SH-SY5Y (cell line): ENCODE results near the gene DOK7.

Source experiments
- GATA2 ChIP-seq: IDR thresholded peaks from 2 replicates; pipeline ENCODE4 v1.6.1; 2011; ENCODE audit warnings: mild to moderate bottlenecking, low read depth, low read length
- GATA3 ChIP-seq: IDR thresholded peaks from 2 replicates; pipeline ENCODE4 v1.6.1; 2011; ENCODE audit warnings: low read depth, mild to moderate bottlenecking, low read length, moderate library complexity

DOK7 gene

GRCh38 chr4:3523146-3523627, 60.1 kb downstream of the DOK7 start:
- no peak for TF ChIP-seq GATA2
- TF ChIP-seq GATA3: no peak

DNA sequence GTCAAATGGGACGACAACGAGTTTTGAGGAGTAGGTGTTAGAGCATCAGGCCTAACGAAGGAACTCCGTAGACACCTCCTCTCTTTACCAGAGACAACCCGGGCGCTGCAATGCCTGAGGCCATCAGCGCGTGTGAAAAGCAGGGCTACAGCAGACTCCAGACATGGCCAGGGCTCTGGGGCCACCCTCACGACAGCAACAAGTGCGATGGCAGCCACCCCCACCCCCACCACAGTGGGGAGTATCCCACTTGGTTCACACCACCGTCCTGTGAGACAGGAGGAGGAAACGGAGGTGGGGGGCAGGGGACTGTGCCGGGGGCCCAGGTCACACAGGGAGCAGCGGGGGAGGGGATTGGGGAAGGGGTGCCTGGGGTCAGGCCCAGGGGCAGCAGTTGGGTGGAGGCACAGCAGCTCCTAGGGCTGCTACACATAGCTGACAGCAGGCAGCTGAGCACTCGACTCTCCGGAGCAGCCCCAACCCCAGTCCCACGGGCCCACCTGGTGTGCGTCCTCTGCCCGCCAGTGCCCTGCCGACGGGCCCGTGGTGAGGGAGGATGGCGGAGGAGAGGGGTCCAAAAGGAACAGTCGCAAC, 60.6 kb downstream of the DOK7 start:
- TF ChIP-seq GATA3 (no peak), GATA2 (no peak)

DNA sequence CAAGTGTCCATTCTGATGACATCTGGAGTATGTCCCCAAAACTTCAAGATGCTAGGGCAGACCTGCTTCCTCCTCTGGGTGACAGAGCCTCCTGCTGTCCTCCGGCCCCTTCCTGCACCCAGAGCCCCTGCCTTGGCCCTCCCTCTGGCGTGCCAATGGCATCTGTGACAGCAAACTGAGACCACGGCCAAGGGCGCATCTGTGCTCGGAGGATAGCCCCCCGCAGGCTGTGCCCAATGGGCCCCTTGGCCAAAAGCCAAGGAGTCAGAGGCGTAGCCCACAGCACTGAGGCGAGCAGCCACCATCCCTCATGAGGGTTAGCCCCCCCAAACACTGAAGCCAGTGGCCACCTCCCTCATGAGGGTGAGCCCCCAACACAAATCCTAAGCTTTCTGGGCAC, 61.2 kb downstream of the DOK7 start:
- no peak for TF ChIP-seq GATA3
- no peak for TF ChIP-seq GATA2

DNA sequence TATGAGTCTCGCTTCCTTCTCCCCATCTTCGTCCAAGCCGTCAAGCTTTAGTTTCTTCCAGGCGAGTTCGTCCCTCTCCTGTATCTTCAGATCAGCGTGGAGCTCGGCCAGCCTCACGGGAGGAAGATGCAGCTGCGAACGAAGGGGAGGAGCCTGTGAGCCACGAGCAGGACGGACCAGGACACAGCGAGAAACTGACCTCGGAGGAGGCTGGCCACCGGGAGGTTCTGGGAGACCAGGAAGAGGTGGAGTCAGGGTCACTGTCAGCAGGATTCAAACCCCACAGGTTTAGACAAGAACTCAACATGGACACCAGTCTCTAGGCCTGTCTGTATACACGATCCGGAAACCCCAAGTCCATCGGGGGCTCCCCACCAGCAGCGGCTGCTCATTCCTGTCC, 61.8 kb downstream of the DOK7 start:
- no peak for TF ChIP-seq GATA3
- TF ChIP-seq GATA2: no peak

DNA sequence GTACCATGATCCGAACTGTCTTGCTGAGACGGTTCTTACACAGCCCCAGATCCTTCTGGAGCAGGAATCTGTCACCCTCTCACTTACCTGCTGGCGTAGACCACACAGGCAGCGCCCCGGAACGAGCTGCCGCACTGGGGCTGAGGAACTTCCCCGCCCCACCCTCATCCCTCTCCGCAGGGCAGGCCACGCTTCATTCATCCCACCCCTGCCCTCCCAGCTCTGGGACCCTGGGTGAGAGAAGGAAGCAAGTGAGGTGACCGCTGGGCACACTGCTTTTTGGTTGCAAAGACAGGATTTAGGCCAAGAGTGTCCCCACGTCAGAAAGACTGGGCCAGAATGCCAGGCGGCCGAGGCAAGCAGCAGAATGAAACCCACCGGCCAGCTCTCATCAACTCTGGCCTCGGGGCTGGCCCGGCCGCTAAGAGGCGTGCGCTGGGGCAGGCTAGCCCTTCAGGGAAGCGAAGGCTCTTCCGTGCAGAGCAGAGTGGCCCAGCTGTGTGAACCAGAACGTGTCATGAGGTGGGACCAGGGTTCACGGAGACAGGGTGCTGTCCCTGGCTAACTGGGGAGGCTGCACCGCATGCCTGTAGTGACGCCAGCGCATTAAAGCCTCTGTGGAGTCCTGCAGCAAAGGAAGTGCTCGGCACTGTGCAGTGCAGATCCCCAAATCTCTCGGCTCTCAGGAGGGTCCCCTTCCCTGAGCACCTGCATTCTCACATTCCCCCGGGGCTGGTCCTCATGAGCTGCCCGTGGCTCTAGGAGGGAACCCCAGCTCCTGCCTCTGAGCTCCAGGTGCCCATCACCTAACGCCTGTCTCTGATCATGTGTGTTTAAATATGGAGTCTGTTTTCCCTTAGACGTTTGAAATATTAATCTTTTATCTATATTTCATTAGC, 62.7 kb downstream of the DOK7 start:
- TF ChIP-seq GATA3 (no peak), GATA2 (no peak)

DNA sequence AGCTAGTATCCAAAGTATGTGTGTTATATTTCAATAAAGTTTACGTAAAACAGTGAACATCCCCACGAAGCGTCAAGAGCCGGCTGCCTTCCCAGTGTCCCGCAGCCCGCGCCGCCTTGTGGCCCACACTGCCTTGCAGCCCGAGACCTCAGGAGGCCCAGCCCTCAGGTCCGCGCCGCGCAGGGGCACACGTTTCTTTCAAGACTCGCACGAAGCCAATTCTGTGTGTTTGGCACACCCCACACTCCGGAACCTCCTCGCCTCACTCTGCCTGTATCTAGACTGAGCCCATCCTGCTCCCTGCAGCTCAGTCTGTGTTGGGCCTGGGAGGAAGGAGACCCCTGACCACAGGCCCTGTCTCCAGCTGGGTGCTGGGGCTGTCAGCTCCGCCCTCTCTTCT, 63.4 kb downstream of the DOK7 start:
- TF ChIP-seq GATA2 (no peak), GATA3 (no peak)

DNA sequence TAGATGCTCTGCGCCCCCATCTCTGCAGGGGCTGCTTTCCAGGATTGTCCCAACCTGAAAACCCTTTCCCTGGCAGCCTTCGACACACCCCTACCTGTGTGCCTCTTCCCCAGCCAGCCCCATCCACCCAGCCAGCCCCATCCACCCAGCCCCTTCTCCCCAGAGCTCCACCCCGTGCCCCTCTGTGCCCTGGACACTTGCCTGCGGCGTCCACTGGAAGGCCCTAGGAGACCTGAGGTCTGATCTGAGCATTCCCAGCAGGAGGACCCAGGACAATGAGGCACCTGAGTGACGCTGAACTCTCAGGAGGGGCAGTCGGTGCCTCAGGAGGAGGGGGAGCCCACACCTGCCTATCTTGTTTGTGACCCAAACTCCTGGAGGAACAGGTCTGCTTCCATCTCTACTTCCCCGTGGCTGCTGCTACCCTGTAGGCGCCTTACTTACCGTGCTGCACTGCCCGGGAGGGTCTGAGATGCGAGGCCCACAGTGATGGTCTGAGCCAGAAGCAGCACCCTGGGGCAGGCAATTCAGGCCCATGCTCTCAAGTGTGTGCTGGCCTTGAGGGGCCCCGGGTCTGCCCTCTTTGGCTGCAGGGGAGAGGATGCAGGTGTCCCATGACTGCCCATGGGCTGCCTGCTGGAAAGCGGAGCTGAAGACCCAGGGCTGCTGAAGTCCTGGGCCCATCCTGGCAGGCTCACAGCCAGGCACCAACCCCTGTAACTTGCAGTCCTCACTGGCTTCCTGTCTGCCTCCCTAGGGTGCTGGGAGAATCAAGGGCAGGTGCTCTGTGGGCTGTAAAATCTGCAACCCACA, 64.2 kb downstream of the DOK7 start:
- TF ChIP-seq GATA3 (no peak), GATA2 (no peak)

GRCh38 chr4:3527914-3528876, 65.1 kb downstream of the DOK7 start:
- no peak for TF ChIP-seq GATA3
- TF ChIP-seq GATA2: no peak

DNA sequence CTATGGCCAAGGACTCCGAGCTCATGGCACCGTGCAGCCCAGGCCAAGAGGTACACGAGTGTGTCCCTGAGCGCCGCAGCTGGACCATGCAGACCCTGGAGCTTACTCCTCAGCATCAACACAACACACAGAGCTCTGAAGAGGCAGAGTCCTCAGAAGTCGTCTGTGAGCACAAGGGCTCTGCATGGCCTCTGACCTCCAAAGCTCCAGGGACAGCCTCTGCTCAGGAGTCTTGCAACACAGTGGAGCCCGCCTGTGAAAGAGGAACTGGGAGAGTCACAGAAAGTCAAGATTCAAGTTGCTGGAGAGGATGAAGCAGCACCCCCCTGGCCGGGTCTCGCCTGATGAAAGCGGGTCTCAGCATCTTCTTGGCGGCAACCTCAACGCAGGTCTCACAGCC, 66.3 kb downstream of the DOK7 start:
- no peak for TF ChIP-seq GATA2
- no peak for TF ChIP-seq GATA3

- TF ChIP-seq GATA2 (no peak), GATA3 (no peak)
Measured at GRCh38 chr4:3530051-3530450, 66.9 kb downstream of the DOK7 start.

- no peak for TF ChIP-seq GATA2
- no peak for TF ChIP-seq GATA3
Measured at GRCh38 chr4:3530663-3531254, 67.7 kb downstream of the DOK7 start.

DNA sequence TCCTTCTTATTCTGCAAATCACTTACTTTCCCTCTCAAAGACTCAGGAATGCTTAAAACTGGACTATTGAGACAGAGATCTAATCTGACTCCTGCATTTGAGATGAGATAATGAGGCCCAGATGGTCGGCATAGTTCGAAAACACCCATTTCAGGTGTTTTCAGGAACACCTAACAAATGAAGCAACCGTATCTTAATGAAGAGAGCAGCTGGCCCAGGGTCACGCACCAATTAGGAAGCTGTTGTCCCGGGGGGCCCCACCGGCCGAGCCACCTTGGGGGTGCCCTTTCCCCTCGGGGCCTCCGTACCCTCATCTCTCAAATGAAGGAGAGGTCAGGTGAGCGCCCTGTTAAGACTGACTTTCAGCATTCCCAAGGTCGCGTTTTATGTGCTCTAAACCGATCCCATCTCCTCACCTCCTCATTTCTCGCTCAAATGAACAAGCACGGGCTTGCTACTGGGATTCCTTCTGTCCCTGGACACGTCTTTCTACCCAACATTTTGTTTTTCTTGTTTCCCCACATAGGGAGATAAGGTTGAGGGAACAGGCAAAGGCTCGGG, 68.3 kb downstream of the DOK7 start:
- TF ChIP-seq GATA3 (no peak), GATA2 (no peak; the same call in 1 of the 2 replicates)
